Endothelial cell of umbilical vein (primary cell): Measurements from ENCODE around the gene MYADM. TPM values are rescaled to one million over a fixed set of nuclear protein-coding genes. Genes with fewer than 3 reads are reported as not detected.

Source experiments
- BruUV-seq: library from RNA; stranded (reverse); fragments of 400-500 nt; replicated peaks from 2 replicates; lab custom pipeline; 2021; lab: Mats Ljungman, UMichigan
- CTCF ChIA-PET: fragments of 300-600, 350-600 bp; sonication (Branson Sonifier 250); formaldehyde crosslinking; loops from one replicate; lab custom pipeline; 2021; ENCODE audit warnings: antibody characterized with exemption, inconsistent platforms; lab: Charles Lee
- POLR2A ChIA-PET: fragments of 300-600, 350-600 bp; sonication (Branson Sonifier 250); formaldehyde crosslinking; loops from one replicate; lab custom pipeline; 2021; ENCODE audit warnings: antibody characterized with exemption, inconsistent platforms; lab: Charles Lee
- DNase-seq: peaks from one replicate; pipeline ENCODE4 v3.0.0-alpha.2; 2011; ENCODE audit warnings: low read depth, low spot score
- FAIRE-seq: peaks from 2 replicates; lab custom pipeline; 2011; peaks lifted over from hg19 to GRCh38; lab: Jason Lieb, UNC
- H2AFZ ChIP-seq: 2 replicates; pipeline ENCODE4 v1.6.0; 2012; ENCODE audit warnings: low read depth, low read length, control low read depth, inconsistent platforms
- H3K27ac ChIP-seq: 2 replicates; pipeline ENCODE4 v1.5.1; 2011; ENCODE audit warnings: low read depth, mild to moderate bottlenecking, control low read depth, low read length, moderate library complexity; ENCODE audit not compliant: insufficient read depth
- H3K27me3 ChIP-seq, 2 experiments: 2 replicates each; pipeline versions ENCODE4 v1.6.0 to v1.6.1; 2011; ENCODE audit warnings: low read length in 2 of 2, mixed read lengths in 1 of 2; ENCODE audit not compliant: control insufficient read depth in 2 of 2, insufficient read depth in 2 of 2
- H3K36me3 ChIP-seq, 2 experiments: 2 replicates in 1 of 2; 3 replicates in 1 of 2; pipeline ENCODE4 v1.5.1; 2011; ENCODE audit warnings: low read length in 2 of 2, mild to moderate bottlenecking in 1 of 2, moderate library complexity in 1 of 2; ENCODE audit not compliant: control insufficient read depth in 2 of 2, insufficient read depth in 2 of 2; ENCODE audit errors: extremely low read depth in 1 of 2
- H3K4me1 ChIP-seq: 3 replicates; pipeline ENCODE4 v1.5.1; 2011; ENCODE audit warnings: mild to moderate bottlenecking, low read length; ENCODE audit not compliant: control insufficient read depth, insufficient read depth; ENCODE audit errors: extremely low read depth
- H3K4me2 ChIP-seq: 2 replicates; pipeline ENCODE4 v1.6.1; 2011; ENCODE audit warnings: low read length, control low read depth, mixed read lengths; ENCODE audit not compliant: insufficient read depth
- H3K4me3 ChIP-seq, 3 experiments: fragments of 200-600 bp in 1 of 3; sonication (generic), shearing (Covaris generic) in 1 of 3; replicated peaks in 1 of 3; 2 replicates each; pipeline ENCODE4 v1.5.1; 2011 to 2016; ENCODE audit warnings: control low read depth in 3 of 3, low read length in 3 of 3, mild to moderate bottlenecking in 2 of 3, inconsistent platforms in 1 of 3, low read depth in 1 of 3, moderate library complexity in 1 of 3; ENCODE audit not compliant: insufficient read depth in 1 of 3
- H3K79me2 ChIP-seq: 2 replicates; pipeline ENCODE4 v1.6.0; 2012; ENCODE audit warnings: low read length, inconsistent platforms; ENCODE audit not compliant: control insufficient read depth, insufficient read depth
- H3K9ac ChIP-seq: replicated peaks from 2 replicates; pipeline ENCODE3; 2011; ENCODE audit warnings: low read length, control low read depth; ENCODE audit not compliant: insufficient read depth; ENCODE audit errors: extremely low read depth
- H3K9me1 ChIP-seq: replicated peaks from 3 replicates; pipeline ENCODE4 v1.6.0; 2011; ENCODE audit warnings: mild to moderate bottlenecking, low read length; ENCODE audit not compliant: control insufficient read depth, insufficient read depth; ENCODE audit errors: extremely low read depth
- H3K9me3 ChIP-seq: replicated peaks from 2 replicates; pipeline ENCODE4 v1.5.1; 2012; ENCODE audit warnings: low read length, inconsistent platforms; ENCODE audit not compliant: control insufficient read depth, insufficient read depth
- H4K20me1 ChIP-seq: replicated peaks from 2 replicates; pipeline ENCODE3; 2011; ENCODE audit warnings: mild to moderate bottlenecking, low read length; ENCODE audit not compliant: control insufficient read depth, insufficient read depth; ENCODE audit errors: extremely low read depth
- CTCF ChIP-seq, 2 donors: IDR thresholded peaks; 1 replicate in 1 of 2; 2 replicates in 1 of 2; pipeline ENCODE4 v1.5.1; 2011; ENCODE audit warnings: low read length in 2 of 2, mild to moderate bottlenecking in 2 of 2, moderate library complexity in 2 of 2, control low read depth in 1 of 2, inconsistent platforms in 1 of 2, low read depth in 1 of 2; ENCODE audit not compliant: insufficient read depth in 1 of 2; ENCODE audit errors: extremely low read depth in 1 of 2
- EZH2 ChIP-seq: IDR thresholded peaks from 2 replicates; pipeline ENCODE4 v1.6.1; 2012; ENCODE audit warnings: borderline replicate concordance, low read depth, mild to moderate bottlenecking, moderate library complexity, low read length, inconsistent platforms; ENCODE audit not compliant: severe bottlenecking
- FOS ChIP-seq: IDR thresholded peaks from 2 replicates; pipeline ENCODE4 v1.6.1; 2011; ENCODE audit warnings: mild to moderate bottlenecking, low read length, moderate library complexity, borderline replicate concordance; ENCODE audit not compliant: insufficient read depth
- GATA2 ChIP-seq: IDR thresholded peaks from 2 replicates; pipeline ENCODE4 v1.7.0; 2011; ENCODE audit warnings: low read depth, mild to moderate bottlenecking, moderate library complexity, mixed read lengths, low read length; ENCODE audit not compliant: insufficient read length, insufficient read depth
- JUN ChIP-seq: IDR thresholded peaks from 2 replicates; pipeline ENCODE4 v1.6.1; 2011; ENCODE audit warnings: borderline replicate concordance, low read depth; ENCODE audit not compliant: insufficient read length, insufficient read depth
- MAX ChIP-seq: IDR thresholded peaks from 2 replicates; pipeline ENCODE4 v1.6.1; 2011; ENCODE audit not compliant: insufficient read depth, insufficient read length
- MYC ChIP-seq: IDR thresholded peaks from one replicate; pipeline ENCODE4 v1.6.1; 2011; ENCODE audit warnings: mild to moderate bottlenecking, low read depth, low read length
- POLR2A ChIP-seq: IDR thresholded peaks from 2 replicates; pipeline ENCODE4 v1.6.1; 2012; ENCODE audit warnings: low read depth, mild to moderate bottlenecking, control low read depth, low read length
- POLR2AphosphoS5 ChIP-seq: IDR thresholded peaks from 2 replicates; pipeline ENCODE4 v1.6.1; 2012; ENCODE audit warnings: low read depth, mild to moderate bottlenecking, control low read depth, low read length, moderate library complexity; ENCODE audit not compliant: insufficient read depth
- dilution Hi-C: fragments of 300-500 bp; cut with MboI; formaldehyde crosslinking; loops from one replicate; pipeline ENCODE4 v1.15.0; 2019; ENCODE audit warnings: low sequenced_read_pairs; ENCODE audit not compliant: extremely low pct_ligation_motif_present
- intact Hi-C: fragments of 100-400 bp; cut with micrococcal nuclease; formaldehyde crosslinking; loops from one replicate; pipeline ENCODE4 v1.10.0; 2022
- polyA plus RNA-seq, 4 experiments: library from polyadenylated mRNA; depleted of rRNA in 3 of 4; stranded (reverse) in 3 of 4; unstranded in 1 of 4; fragments of >200 nt; gene quantifications; 2 replicates each; pipeline versions ENCODE4 v1.2.1 to v1.2.3, GENCODE V29; 2011 to 2012; ENCODE audit warnings: missing spikeins in 1 of 4
- total RNA-seq: library from RNA; stranded (reverse); gene quantifications from 2 replicates; pipeline ENCODE4 v1.2.3, GENCODE V29; 2021

Gene MYADM
- total and polyA plus RNA-seq, 2 donors (not counting 3 experiments of a cell fraction or from before 2014, with no cell fraction given), result 100 to 133 TPM

GRCh38 chr19:53870485-53870844 lies 2.8 kb downstream of the MYADM start:
- peaks cover 15% of the 10 kb centered on the region for H3K4me1 ChIP-seq
- no peaks in the 10 kb centered on the region for H4K20me1 ChIP-seq
- no peak for DNase-seq
- ChIA-PET POLR2A (interaction anchor here (1.2 kb wide), 1 partner anchor 9 kb away, joined by 3 read pairs; no protein-coding TSS in a partner anchor), CTCF (interaction anchor here (1.0 to 1.3 kb wide), 2 partner anchors 11 to 159 kb away, joined by 3 to 4 read pairs; partner anchors contain the start of gene PRKCG)
- H2AFZ ChIP-seq, result no peak overlapping the region
- TF ChIP-seq FOS (no peak), GATA2 (no peak), JUN (no peak), POLR2A (no peak)
- H3K27me3 ChIP-seq, result no peaks in the 10 kb centered on the region
- dilution Hi-C loops, result no loop called here
- intact Hi-C loops, result no loop called here
- H3K79me2 ChIP-seq, result peaks cover 29% of the 10 kb centered on the region
- H3K27ac ChIP-seq, result peak overlapping the region; percentile 38
- no peak overlapping the region for H3K9ac ChIP-seq
- no peak overlapping the region for H3K4me2 ChIP-seq
- FAIRE-seq, result peak; percentile 74
- peaks cover 0 to 17% of the 10 kb centered on the region in 2 experiments for H3K36me3 ChIP-seq
- no peaks in the 10 kb centered on the region for H3K9me3 ChIP-seq
- no peaks in the 10 kb centered on the region for H3K9me1 ChIP-seq
- BruUV-seq, result no TSS peak
- H3K4me3 ChIP-seq, result no peak overlapping the region

GRCh38 chr19:53871454-53871853 lies 3.8 kb downstream of the MYADM start:
- CTCF ChIA-PET, result interaction anchor here (1.0 to 1.3 kb wide), 2 partner anchors 10 to 159 kb away, joined by 4 to 6 read pairs; partner anchors contain the start of gene PRKCG
- H3K27ac ChIP-seq, result no peak overlapping the region
- H3K4me1 ChIP-seq, result peaks cover 8% of the 10 kb centered on the region
- intact Hi-C loops (no loop called here), dilution Hi-C loops (no loop called here)
- BruUV-seq, result no TSS peak
- peaks cover 29% of the 10 kb centered on the region for H3K79me2 ChIP-seq
- H3K4me3 ChIP-seq, result no peak overlapping the region
- H3K4me2 ChIP-seq, result no peak overlapping the region
- TF ChIP-seq MYC (no peak), POLR2AphosphoS5 (no peak), JUN (no peak), MAX (no peak), EZH2 (no peak), POLR2A (no peak), GATA2 (no peak), FOS (no peak), CTCF (IDR thresholded peaks at IDR 0.05; ENCODE audit: extremely low read depth in 1 of 2, insufficient read depth in 1 of 2, low read depth in 1 of 2, low read length in 2 of 2) (no peak)
- H2AFZ ChIP-seq, result no peak overlapping the region
- no peak overlapping the region for H3K9ac ChIP-seq
- POLR2A ChIA-PET, result no interaction called here
- no peaks in the 10 kb centered on the region for H3K27me3 ChIP-seq
- no peaks in the 10 kb centered on the region for H4K20me1 ChIP-seq
- DNase-seq (no peak), FAIRE-seq (no peak)
- H3K9me3 ChIP-seq, result no peaks in the 10 kb centered on the region
- H3K9me1 ChIP-seq, result no peaks in the 10 kb centered on the region
- peaks cover 0 to 17% of the 10 kb centered on the region in 2 experiments for H3K36me3 ChIP-seq
